Stimulated activated memory B cell treated with anti-CD40 and anti-IgM and Interleukin-4, amounts not matched to agents 10 μg/mL and 1 μg/mL and 100 μg/mL, for 72 hours (primary cell): ENCODE data around the gene PRSS22.
"Not testable (repeated sequence)": the region's sequence is repeated elsewhere in the genome, so short reads cannot be mapped to it uniquely, and the experiment has no call there.

ENCODE experiments used
- ATAC-seq: fragments of 150-1000 bp; cut with Tn5 transposase; 2 replicates; pipeline ENCODE4 v1.10.0; 2021
- H3K27ac Mint-ChIP-seq: one replicate; pipeline ENCODE4 v1.8.0; 2022; ENCODE audit warnings: mild to moderate bottlenecking, mixed read lengths
- H3K27me3 Mint-ChIP-seq: one replicate; pipeline ENCODE4 v1.8.0; 2022; ENCODE audit warnings: mixed read lengths
- H3K36me3 Mint-ChIP-seq: one replicate; pipeline ENCODE4 v1.8.0; 2022; ENCODE audit warnings: mixed read lengths
- H3K4me1 Mint-ChIP-seq: one replicate; pipeline ENCODE4 v1.8.0; 2022; ENCODE audit warnings: mixed read lengths
- H3K4me3 Mint-ChIP-seq: one replicate; pipeline ENCODE4 v1.8.0; 2022; ENCODE audit warnings: mild to moderate bottlenecking, moderate library complexity, mixed read lengths
- H3K9me3 Mint-ChIP-seq: one replicate; pipeline ENCODE4 v1.8.0; 2022; ENCODE audit warnings: mixed read lengths

Gene PRSS22, protein sequence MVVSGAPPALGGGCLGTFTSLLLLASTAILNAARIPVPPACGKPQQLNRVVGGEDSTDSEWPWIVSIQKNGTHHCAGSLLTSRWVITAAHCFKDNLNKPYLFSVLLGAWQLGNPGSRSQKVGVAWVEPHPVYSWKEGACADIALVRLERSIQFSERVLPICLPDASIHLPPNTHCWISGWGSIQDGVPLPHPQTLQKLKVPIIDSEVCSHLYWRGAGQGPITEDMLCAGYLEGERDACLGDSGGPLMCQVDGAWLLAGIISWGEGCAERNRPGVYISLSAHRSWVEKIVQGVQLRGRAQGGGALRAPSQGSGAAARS

DNA sequence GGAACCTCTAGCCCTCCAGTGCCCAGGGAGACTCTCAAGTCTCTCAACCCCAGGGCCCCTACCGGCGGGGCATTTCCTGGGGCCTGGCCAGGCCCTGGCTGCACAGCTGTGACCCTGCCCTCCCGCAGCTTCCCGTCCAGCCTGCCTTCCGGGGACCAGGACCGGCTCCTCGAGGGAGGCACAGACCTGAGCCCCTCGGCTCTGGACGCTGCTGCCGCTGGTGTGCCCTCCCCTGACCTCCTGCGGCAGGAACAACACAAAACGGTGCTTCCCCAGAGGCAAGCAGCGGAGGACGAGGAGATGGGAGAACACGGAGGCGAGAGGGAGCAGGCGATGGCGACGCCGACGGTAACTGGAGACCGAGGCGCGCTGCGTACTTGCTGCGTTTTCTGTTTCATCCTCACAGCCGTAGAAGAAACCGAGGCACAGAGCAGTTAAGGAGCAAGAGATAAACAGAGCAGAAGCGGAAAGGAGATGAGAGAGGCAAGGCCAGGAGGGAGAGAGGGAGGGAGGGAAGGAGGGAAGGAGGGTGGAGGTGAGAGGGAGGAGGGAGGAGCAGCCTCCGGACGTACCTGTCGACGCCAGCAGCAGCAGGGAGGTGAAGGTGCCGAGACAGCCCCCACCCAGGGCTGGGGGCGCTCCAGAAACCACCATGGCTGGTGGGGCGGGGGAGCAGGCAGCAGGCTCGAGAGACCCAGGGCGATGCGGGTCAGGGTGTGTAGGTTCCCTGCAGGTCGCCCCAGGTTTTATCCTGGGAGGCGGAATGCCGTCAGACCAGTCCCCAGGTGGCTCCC lies at the start of gene PRSS22:
Gene PRSS22 (minus strand): TSS at position 720 of the 794 bp plus-strand sequence. CDS start 66 bp downstream, at position 654.
- peaks cover 8% of the 10 kb centered on the region for H3K36me3 Mint-ChIP-seq
- no peak for ATAC-seq
- H3K9me3 Mint-ChIP-seq, result peaks cover 14% of the 10 kb centered on the region
- H3K4me3 Mint-ChIP-seq, result peak within 1 kb of the TSS; percentile 63
- peaks cover 71% of the 10 kb centered on the region for H3K27me3 Mint-ChIP-seq
- peaks cover 7% of the 10 kb centered on the region for H3K4me1 Mint-ChIP-seq
- H3K27ac Mint-ChIP-seq, result no peak within 1 kb of the TSS

DNA sequence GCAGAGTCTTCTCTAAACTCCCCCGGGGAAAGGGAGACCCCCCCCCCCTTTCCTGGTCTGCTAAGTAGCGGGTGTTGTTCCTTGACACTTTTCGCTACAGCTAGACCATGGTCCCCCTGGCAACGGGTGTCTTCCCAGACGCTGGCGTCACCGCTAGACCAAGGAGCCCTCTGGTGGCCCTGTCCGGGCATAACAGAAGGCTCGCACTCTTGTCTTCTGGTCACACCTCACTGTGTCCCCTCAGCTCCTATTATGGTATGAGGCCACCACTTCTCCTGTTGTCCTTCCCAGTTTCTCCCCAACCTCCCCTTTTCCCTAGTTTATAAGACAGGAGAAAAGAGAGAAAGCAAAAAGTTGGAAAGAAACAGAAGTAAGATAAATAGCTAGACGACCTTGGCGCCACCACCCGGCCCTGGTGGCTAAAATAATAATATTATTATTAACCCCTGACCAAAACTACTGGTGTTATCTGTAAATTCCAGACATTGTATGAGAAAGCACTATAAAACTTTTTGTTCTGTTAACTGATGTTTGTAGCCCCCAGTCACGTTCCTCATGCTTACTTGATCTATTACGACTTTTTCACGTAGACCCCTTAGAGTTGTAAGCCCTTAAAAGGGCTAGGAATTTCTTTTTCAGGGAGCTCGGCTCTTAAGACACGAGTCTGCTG lies 49.2 kb upstream of the PRSS22 start:
- not testable (repeated sequence) for H3K36me3 Mint-ChIP-seq, H3K27me3 Mint-ChIP-seq, H3K9me3 Mint-ChIP-seq, ATAC-seq, H3K27ac Mint-ChIP-seq
- H3K4me3 Mint-ChIP-seq, result peak overlapping the region; percentile 26
- peaks cover 41% of the 10 kb centered on the region for H3K4me1 Mint-ChIP-seq

DNA sequence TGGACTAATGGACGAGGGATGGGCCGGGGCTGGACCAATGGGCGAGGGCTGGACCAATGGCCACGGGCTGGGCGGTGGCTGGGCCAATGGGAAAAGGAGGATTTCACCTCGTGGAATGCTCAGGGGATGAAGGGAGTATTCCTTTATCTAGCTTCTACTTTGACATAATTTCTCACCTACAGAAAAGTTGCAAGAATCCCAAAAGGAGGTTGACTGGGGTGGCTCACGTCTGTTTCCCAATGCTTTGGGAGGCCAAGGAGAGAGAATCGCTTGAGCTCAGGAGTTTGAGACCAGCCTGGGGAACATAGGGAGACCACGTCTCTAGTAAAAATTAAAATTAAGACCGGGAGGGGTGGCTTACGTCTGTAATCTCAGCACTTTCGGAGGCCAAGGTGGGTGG lies 48.0 kb upstream of the PRSS22 start:
- H3K4me3 Mint-ChIP-seq, result peak overlapping the region; percentile 67
- no peaks in the 10 kb centered on the region for H3K27me3 Mint-ChIP-seq
- ATAC-seq, result no peak
- H3K4me1 Mint-ChIP-seq, result peaks cover 34% of the 10 kb centered on the region
- H3K27ac Mint-ChIP-seq, result no peak overlapping the region
- no peaks in the 10 kb centered on the region for H3K9me3 Mint-ChIP-seq
- no peaks in the 10 kb centered on the region for H3K36me3 Mint-ChIP-seq

DNA sequence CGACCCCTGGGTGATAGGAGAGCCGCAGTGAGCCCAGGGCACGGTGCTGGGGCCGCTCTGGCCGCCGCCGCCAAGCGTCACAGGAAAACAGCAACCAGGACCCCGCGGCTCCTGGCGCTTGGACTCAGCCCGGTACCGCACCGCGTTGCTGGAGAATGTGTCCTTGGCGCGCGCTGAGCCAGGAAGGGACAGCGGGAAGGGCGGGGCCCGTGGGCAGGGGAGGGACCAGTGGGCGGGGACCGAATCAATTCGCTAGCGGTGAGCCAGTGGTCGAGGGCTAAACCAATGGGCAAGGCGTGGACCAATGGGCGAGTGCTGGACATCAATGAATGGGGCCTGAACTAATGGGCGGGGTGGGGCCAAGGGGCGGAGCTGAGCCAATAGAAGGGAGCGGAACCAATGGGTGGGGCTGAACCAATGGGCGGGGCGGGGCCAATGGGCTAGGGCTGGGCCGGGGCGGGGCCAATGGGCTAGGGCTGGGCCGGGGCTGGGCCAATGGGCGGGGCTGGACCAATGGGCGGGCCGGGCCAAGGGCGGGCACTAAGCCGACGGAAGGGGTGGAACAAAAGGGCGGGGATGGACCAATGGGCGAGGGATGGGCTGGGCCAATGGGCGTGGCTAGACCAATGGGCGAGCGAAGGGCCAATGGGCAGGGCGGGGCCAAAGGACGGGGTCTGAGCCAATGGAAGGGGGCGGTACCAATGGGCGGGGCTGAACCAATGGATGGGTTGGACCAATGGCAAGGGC lies 47.4 kb upstream of the PRSS22 start:
- Mint-ChIP-seq H3K27ac (peak overlapping the region; percentile 72), H3K4me1 (peaks cover 34% of the 10 kb centered on the region), H3K9me3 (no peaks in the 10 kb centered on the region), H3K27me3 (no peaks in the 10 kb centered on the region), H3K4me3 (peak overlapping the region; percentile 90), H3K36me3 (no peaks in the 10 kb centered on the region)
- peak; percentile 90 for ATAC-seq

DNA sequence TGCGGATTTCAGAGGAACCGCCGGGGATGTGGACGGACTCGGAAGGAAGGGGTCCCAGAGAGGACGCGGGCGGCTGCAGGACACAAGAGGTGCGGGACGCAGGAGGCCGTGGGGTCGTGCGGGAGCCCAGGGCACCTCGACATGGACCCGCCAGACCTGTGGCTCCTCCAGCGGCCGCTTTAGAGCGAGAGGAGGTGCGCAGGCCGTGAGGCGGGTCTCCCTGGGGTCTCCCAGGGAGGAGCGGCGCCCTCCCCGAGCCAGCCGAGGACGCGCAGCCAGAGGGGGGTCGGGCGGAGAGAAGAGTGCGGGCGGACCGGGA lies 46.9 kb upstream of the PRSS22 start:
- Mint-ChIP-seq H3K9me3 (no peaks in the 10 kb centered on the region), H3K36me3 (no peaks in the 10 kb centered on the region), H3K27me3 (no peaks in the 10 kb centered on the region), H3K27ac (peak overlapping the region; percentile 72), H3K4me3 (peak overlapping the region; percentile 90), H3K4me1 (peaks cover 34% of the 10 kb centered on the region)
- peak; percentile 4 for ATAC-seq

DNA sequence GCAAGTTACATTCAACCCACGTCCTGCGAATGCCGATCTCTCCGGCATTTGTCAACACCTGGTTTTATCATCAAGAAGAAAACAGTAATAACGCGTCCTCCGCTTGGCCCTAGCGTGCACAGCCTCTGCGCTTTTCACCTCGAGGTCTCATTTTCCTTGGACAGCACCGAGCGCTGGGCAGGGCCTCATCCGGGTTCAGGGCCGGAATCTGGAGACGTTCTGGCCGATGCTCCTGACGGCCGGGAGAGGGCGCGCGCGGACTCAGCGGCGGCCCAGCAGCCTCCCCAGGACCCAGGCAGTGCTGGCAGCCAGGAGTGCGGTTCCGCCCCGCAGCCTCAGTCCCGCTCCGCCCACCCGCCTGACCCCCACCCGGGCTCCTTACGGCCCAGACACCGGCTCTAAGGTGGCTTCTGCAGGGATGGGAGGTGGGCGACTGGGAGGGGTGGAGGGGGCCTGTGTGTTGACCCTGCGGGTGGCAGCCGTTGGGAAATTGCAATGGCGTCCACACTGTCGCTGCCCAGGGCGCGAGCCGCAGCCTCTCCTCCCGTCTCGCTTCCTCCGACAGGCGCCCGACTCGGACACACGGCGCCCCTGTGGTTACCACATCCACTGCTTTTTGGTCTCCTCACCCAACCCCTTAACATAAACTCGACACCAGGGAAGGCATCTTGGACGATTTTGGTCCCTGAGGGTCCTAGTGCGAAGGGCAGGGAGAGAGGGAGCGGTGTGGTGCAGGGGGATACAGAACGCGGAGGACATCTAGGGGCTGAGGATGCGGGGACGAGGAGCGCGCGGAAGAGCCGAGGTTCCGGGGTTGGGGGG lies 46.3 kb upstream of the PRSS22 start:
- ATAC-seq, result peak; percentile 76
- Mint-ChIP-seq H3K27ac (peak overlapping the region; percentile 72), H3K4me3 (peak overlapping the region; percentile 90), H3K4me1 (peaks cover 34% of the 10 kb centered on the region), H3K27me3 (no peaks in the 10 kb centered on the region), H3K36me3 (no peaks in the 10 kb centered on the region), H3K9me3 (no peaks in the 10 kb centered on the region)

DNA sequence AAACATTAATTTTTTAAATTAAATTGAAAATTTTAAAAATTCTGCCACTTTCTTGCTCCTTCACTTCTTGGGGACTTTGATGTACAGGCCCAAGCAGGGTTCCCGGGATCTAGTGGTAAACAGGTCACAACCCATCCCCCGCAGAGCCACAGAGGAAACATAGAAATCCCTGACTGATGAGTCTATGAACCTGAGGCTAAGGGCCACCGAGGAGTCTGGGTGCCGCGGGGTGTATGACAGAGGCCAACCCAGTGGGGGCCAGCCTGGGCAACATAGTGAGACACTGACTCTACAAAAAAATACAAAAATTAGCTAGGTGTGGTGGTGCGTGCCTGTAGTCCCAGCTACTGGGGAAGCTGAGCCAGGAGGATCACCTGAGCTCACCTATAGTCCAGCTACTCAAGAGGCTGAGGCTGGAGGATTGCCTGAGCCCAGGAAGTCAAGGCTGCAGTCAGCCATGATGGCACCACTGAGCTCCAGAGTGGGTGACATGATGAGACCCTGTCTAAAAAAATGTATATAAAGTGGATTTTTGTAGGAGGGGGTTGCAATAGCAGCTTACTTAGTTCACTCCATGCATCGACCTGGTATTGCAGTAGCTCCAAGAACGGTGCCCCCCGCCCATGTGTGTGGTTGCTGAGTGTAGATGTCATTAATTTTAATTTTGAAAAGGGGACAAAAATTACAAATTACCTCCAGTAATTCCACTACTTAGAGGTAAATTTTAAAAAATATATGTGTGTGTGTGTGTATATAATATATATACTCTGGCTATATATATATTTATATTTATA lies 44.6 kb upstream of the PRSS22 start:
- Mint-ChIP-seq H3K9me3 (no peaks in the 10 kb centered on the region), H3K4me1 (peaks cover 44% of the 10 kb centered on the region), H3K4me3 (no peak overlapping the region), H3K27ac (no peak overlapping the region), H3K27me3 (no peaks in the 10 kb centered on the region), H3K36me3 (no peaks in the 10 kb centered on the region)
- no peak for ATAC-seq

DNA sequence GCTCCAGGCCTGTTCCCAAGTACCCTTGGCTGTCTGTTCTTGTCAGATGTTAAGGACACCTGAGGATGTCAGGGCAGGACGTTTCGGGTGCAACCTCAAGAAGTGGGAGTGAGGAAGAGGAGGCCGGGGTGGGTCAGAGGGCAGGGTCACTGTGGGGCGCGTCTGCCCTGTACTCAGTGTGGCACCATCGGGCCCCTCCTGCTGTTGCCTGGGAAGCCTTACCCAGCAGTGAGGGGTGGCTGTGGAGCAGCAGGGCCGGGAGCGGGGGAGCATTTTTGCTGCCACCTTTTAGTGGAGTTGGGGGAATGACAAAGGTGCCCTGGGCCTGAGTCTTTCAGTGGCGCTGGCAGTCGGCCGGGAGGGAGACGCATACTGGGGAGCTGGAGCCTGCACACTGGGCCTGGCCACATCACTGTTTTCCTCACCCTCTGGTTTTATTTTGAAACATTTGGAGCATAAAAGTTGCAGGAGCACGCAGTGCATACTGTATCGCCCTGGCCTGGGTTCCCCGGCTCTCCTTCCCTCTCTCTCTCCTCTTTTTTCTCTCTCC lies 42.6 kb upstream of the PRSS22 start:
- H3K9me3 Mint-ChIP-seq, result no peaks in the 10 kb centered on the region
- H3K27ac Mint-ChIP-seq, result no peak overlapping the region
- ATAC-seq, result no peak
- no peaks in the 10 kb centered on the region for H3K36me3 Mint-ChIP-seq
- H3K4me1 Mint-ChIP-seq, result peaks cover 41% of the 10 kb centered on the region
- H3K4me3 Mint-ChIP-seq, result no peak overlapping the region
- no peaks in the 10 kb centered on the region for H3K27me3 Mint-ChIP-seq

DNA sequence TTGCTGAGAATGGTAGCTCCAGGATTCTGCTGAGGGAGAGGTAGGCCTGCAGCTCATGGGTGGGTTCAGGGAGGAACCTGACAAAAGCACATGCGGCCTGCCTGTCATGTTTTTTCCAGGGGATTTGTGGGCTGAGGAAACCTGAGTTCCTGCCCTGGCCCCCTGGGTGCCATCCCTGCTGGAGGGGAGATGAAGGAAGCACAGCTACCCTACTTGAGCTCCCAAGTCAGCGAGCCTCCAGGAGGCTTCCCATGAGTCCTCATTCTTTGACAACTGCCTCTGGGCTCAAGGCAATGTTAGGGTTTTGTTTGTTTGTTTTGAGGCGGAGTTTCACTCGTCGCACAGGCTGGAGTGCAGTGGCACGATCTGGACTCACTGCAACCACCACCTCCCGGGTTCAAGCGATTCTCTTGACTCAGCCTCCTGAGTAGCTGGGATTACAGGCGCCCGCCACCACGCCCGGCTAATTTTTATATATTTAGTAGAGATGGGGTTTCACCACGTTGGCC lies 41.6 kb upstream of the PRSS22 start:
- no peak for ATAC-seq
- H3K4me3 Mint-ChIP-seq, result no peak overlapping the region
- no peaks in the 10 kb centered on the region for H3K9me3 Mint-ChIP-seq
- H3K36me3 Mint-ChIP-seq, result no peaks in the 10 kb centered on the region
- no peak overlapping the region for H3K27ac Mint-ChIP-seq
- peaks cover 36% of the 10 kb centered on the region for H3K4me1 Mint-ChIP-seq
- H3K27me3 Mint-ChIP-seq, result no peaks in the 10 kb centered on the region

DNA sequence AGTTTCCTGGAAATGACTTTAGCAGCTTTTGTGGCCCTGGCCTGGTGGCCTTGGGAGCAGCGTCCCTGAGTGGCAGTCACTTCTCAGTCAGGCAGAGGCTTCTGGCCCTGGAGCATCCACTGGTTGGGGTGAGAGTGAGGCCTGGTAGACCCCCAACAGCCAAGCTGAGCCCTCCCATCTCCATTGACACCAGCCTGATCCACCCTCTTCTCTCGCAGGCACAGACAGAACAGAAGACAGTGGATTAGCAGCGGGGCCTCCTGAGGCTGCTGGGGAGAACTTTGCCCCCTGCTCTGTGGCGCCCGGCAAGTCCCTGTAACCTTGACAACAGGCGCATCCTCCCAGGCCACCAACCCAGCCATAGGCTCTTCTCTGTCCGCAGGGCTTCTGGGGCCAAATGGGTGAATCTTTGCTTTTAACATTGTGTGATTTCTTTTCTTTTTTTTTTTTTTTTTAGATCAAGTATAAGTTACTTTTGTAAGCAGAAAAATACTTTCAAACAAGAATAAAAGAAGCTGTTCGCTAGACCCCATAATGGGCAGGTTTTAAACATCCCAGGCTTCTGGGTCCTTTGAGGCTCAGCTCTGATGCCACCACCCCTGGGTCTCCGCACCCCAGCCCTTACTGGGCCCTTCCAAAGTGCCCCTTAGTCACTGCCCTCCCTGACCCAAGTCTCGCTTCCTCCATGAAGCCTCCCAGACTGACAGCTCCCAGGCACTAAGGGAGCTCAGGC lies 41.0 kb upstream of the PRSS22 start:
- no peak overlapping the region for H3K27ac Mint-ChIP-seq

DNA sequence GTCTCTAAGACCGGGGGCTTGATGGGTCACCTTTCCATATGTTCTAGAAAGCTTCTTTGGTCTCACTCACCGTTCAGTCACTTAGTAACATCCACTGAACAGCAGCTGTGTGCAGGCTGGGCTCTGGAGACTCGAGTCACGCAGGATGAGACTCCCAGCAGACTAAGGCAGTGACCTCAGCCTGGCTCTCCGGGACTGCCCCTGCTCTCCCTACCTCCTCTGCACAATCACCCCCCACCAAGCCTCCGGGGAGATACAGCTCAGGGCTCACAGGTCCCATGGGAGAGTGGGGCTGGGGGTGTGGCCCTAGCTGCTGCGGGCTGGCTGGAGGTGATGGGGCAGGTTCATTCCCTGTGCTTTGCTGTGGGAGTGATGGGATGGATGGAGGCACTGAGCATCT lies 39.1 kb upstream of the PRSS22 start:
- peak; percentile 99 for ATAC-seq
- Mint-ChIP-seq H3K36me3 (no peaks in the 10 kb centered on the region), H3K4me3 (peak overlapping the region; percentile 53), H3K4me1 (peaks cover 25% of the 10 kb centered on the region), H3K9me3 (no peaks in the 10 kb centered on the region), H3K27me3 (no peaks in the 10 kb centered on the region), H3K27ac (peak overlapping the region; percentile 73)

More for the DNA sequence above, 41.0 kb upstream of the PRSS22 start:
- Mint-ChIP-seq H3K4me3 (no peak overlapping the region), H3K36me3 (no peaks in the 10 kb centered on the region), H3K9me3 (no peaks in the 10 kb centered on the region), H3K27me3 (no peaks in the 10 kb centered on the region), H3K4me1 (peaks cover 30% of the 10 kb centered on the region)
- ATAC-seq, result no peak

DNA sequence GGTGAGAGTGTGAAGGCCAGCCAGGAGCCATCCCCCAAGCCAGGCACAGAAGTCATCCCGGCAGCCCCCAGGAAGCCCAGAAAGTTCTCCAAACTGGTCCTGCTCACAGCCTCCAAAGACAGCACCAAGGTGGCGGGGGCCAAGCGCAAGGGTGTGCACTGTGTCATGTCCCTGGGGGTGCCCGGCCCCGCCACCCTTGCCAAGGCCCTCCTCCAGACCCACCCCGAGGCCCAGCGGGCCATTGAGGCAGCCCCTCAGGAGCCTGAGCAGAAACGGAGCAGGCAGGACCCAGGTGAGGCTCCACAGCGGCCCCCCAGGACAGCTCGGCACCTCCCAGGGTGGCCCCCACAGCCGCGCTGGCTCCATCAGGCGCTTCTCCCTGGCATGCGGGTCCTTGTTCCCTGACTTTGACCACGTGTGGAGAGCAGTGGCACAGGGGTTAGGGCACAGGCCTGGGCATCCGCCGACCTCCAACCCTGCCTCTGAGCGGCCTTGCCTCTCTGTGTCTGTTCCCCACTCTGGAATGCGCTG lies 38.6 kb upstream of the PRSS22 start:
- Mint-ChIP-seq H3K27ac (peak overlapping the region; percentile 73), H3K9me3 (no peaks in the 10 kb centered on the region), H3K4me3 (peak overlapping the region; percentile 30), H3K4me1 (peaks cover 25% of the 10 kb centered on the region), H3K36me3 (no peaks in the 10 kb centered on the region), H3K27me3 (no peaks in the 10 kb centered on the region)
- peak; percentile 4 for ATAC-seq

DNA sequence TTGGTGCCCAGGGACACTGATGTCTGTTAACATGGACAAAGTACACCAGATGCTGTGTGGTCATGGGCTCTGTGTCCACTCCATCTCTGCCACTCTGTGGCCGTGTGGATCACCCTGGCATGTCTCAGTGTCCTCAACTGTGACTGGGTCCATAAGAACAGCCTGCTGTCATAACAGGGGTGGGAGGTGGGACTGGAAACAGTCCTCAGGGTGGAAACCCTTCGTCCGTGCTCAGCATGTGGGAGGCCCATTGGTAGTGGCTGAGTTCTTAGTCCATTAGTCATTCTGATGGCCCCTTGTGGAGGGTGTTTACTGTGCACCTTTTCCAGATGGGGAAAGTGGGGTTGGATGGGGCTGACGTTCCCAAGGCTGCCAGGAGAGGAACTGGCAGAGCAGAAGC lies 37.8 kb upstream of the PRSS22 start:
- ATAC-seq, result no peak
- Mint-ChIP-seq H3K4me1 (peaks cover 25% of the 10 kb centered on the region), H3K27ac (peak overlapping the region; percentile 73), H3K9me3 (no peaks in the 10 kb centered on the region), H3K4me3 (no peak overlapping the region), H3K36me3 (no peaks in the 10 kb centered on the region), H3K27me3 (no peaks in the 10 kb centered on the region)
